Stimulated activated CD4-positive, alpha-beta T cell treated with anti-CD3 and anti-CD28 coated beads, TNF-alpha, amount 100 ng/mL, for 48 hours (primary cell): Measurements from ENCODE around the gene C16orf89.
A peak's percentile ranks its signal among the peaks of the same experiment; 100 is the strongest.
"Not testable (repeated sequence)": the region's sequence is repeated elsewhere in the genome, so short reads cannot be mapped to it uniquely, and the experiment has no call there.

ENCODE experiments used
- DNase-seq, 3 donors: peaks; one replicate each; pipeline ENCODE4 v3.0.0-alpha.2; 2020; ENCODE audit warnings: low read depth in 3 of 3

Gene C16orf89

GRCh38 chr16:5065813-5066212 lies at the start of gene C16orf89:
Gene C16orf89 (minus strand): TSS chr16:5065956. CDS start chr16:5065908, 48 bp downstream.
- no peak for DNase-seq

- DNase-seq: not testable (repeated sequence)
Observed at GRCh38 chr16:5110933-5111332, 45.2 kb upstream of the C16orf89 start.

GRCh38 chr16:5108505-5109158 lies 42.9 kb upstream of the C16orf89 start:
- DNase-seq: no peak

- not testable (repeated sequence) for DNase-seq
Observed at GRCh38 chr16:5105039-5105438, 39.3 kb upstream of the C16orf89 start.

GRCh38 chr16:5103296-5104032 lies 37.7 kb upstream of the C16orf89 start:
- DNase-seq: not testable (repeated sequence)

GRCh38 chr16:5099174-5099573 lies 33.4 kb upstream of the C16orf89 start:
- not testable (repeated sequence) for DNase-seq

GRCh38 chr16:5098221-5099159 lies 32.7 kb upstream of the C16orf89 start:
- peak; percentile 41 to 58 (median 56) for DNase-seq

- DNase-seq: peak; percentile 92 to 97 (median 95)
Observed at GRCh38 chr16:5097470-5098220, 31.9 kb upstream of the C16orf89 start, which contains the start of gene EEF2KMT. Gene EEF2KMT (minus strand): TSS chr16:5097795. CDS start chr16:5097739, 56 bp downstream.

GRCh38 chr16:5097061-5097469 lies 31.3 kb upstream of the C16orf89 start:
- DNase-seq: peak in 2 of 3 donors; percentile 6 to 29

GRCh38 chr16:5096437-5097060 lies 30.8 kb upstream of the C16orf89 start:
- not testable (repeated sequence) for DNase-seq

GRCh38 chr16:5095145-5095830 lies 29.5 kb upstream of the C16orf89 start:
- not testable (repeated sequence) for DNase-seq

- not testable (repeated sequence) for DNase-seq
Observed at GRCh38 chr16:5093746-5094145, 28.0 kb upstream of the C16orf89 start.

- not testable (repeated sequence) for DNase-seq
Observed at GRCh38 chr16:5093081-5093480, 27.3 kb upstream of the C16orf89 start.

GRCh38 chr16:5090592-5090991 lies 24.8 kb upstream of the C16orf89 start:
- not testable (repeated sequence) for DNase-seq

GRCh38 chr16:5089911-5090555 lies 24.3 kb upstream of the C16orf89 start:
- not testable (repeated sequence) for DNase-seq

GRCh38 chr16:5088936-5089335 lies 23.2 kb upstream of the C16orf89 start:
- not testable (repeated sequence) for DNase-seq

GRCh38 chr16:5088086-5088790 lies 22.5 kb upstream of the C16orf89 start:
- not testable (repeated sequence) for DNase-seq

GRCh38 chr16:5085716-5086115 lies 20.0 kb upstream of the C16orf89 start:
- not testable (repeated sequence) for DNase-seq

GRCh38 chr16:5084802-5085201 lies 19.0 kb upstream of the C16orf89 start:
- peak in 2 of 3 donors; percentile 28 to 34 for DNase-seq
